Trophoblast cell (in vitro differentiated cells and primary cell): ENCODE data around the gene TRPM8.
"Not testable (repeated sequence)": the region's sequence is repeated elsewhere in the genome, so short reads cannot be mapped to it uniquely, and the experiment has no call there.

Experiments used
- DNase-seq, 2 donors: peaks; one replicate each; pipeline ENCODE4 v3.0.0-alpha.2; 2016
- H2AFZ ChIP-seq: 2 replicates; pipeline ENCODE4 v1.6.1; 2013; ENCODE audit warnings: low read length, moderate library complexity, mild to moderate bottlenecking; ENCODE audit not compliant: insufficient read depth, poor library complexity
- H2AK5ac ChIP-seq: 2 replicates; pipeline ENCODE4 v1.6.1; 2013; ENCODE audit warnings: mild to moderate bottlenecking, low read length
- H2BK120ac ChIP-seq: 2 replicates; pipeline ENCODE4 v1.6.1; 2013; ENCODE audit warnings: low read length, mild to moderate bottlenecking, moderate library complexity; ENCODE audit not compliant: insufficient read depth, poor library complexity
- H2BK12ac ChIP-seq: 2 replicates; pipeline ENCODE4 v1.6.1; 2013; ENCODE audit warnings: mild to moderate bottlenecking, low read length, moderate library complexity
- H2BK5ac ChIP-seq: 2 replicates; pipeline ENCODE4 v1.6.1; 2013; ENCODE audit warnings: low read length, low read depth, moderate library complexity, mild to moderate bottlenecking; ENCODE audit not compliant: poor library complexity
- H3K14ac ChIP-seq: 2 replicates; pipeline ENCODE4 v1.6.1; 2013; ENCODE audit warnings: mild to moderate bottlenecking, low read length
- H3K18ac ChIP-seq: 2 replicates; pipeline ENCODE4 v1.6.1; 2013; ENCODE audit warnings: mild to moderate bottlenecking, low read length
- H3K23ac ChIP-seq: 2 replicates; pipeline ENCODE4 v1.6.1; 2013; ENCODE audit warnings: low read length
- H3K27ac ChIP-seq: 2 replicates; pipeline ENCODE4 v1.5.1; 2013; ENCODE audit warnings: low read depth, mild to moderate bottlenecking, inconsistent platforms, low read length, moderate library complexity
- H3K27me3 ChIP-seq: 2 replicates; pipeline ENCODE4 v1.6.1; 2013; ENCODE audit warnings: inconsistent platforms, mild to moderate bottlenecking, low read length, moderate library complexity; ENCODE audit not compliant: insufficient read depth
- H3K36me3 ChIP-seq, 2 experiments: 1 replicate in 1 of 2; 2 replicates in 1 of 2; pipeline ENCODE4 v1.6.1; 2013; ENCODE audit warnings: low read length in 2 of 2, mild to moderate bottlenecking in 2 of 2, moderate library complexity in 1 of 2; ENCODE audit not compliant: insufficient read depth in 2 of 2, control insufficient read depth in 1 of 2
- H3K4ac ChIP-seq: 2 replicates; pipeline ENCODE4 v1.6.1; 2013; ENCODE audit warnings: low read depth, mild to moderate bottlenecking, low read length, moderate library complexity
- H3K4me1 ChIP-seq, 2 experiments: 1 replicate in 1 of 2; 2 replicates in 1 of 2; pipeline ENCODE4 v1.6.1; 2013; ENCODE audit warnings: low read length in 2 of 2, mild to moderate bottlenecking in 2 of 2, moderate library complexity in 1 of 2; ENCODE audit not compliant: insufficient read depth in 2 of 2, control insufficient read depth in 1 of 2
- H3K4me2 ChIP-seq: 2 replicates; pipeline ENCODE4 v1.6.1; 2013; ENCODE audit warnings: inconsistent platforms, mild to moderate bottlenecking, low read length, moderate library complexity
- H3K4me3 ChIP-seq: 2 replicates; pipeline ENCODE4 v1.5.1; 2013; ENCODE audit warnings: mild to moderate bottlenecking, low read depth, low read length, inconsistent platforms
- H3K79me1 ChIP-seq: one replicate; pipeline ENCODE4 v1.6.1; 2013; ENCODE audit warnings: low read length
- H3K79me2 ChIP-seq: 2 replicates; pipeline ENCODE4 v1.6.1; 2013; ENCODE audit warnings: low read length, mild to moderate bottlenecking; ENCODE audit not compliant: control insufficient read depth, insufficient read depth, poor library complexity
- H3K9ac ChIP-seq: 2 replicates; pipeline ENCODE4 v1.6.1; 2013; ENCODE audit warnings: mild to moderate bottlenecking, low read length
- H3K9me3 ChIP-seq: 2 replicates; pipeline ENCODE4 v1.6.1; 2013; ENCODE audit warnings: low read depth, mild to moderate bottlenecking, control low read depth, inconsistent platforms, low read length; ENCODE audit not compliant: insufficient read depth
- H4K12ac ChIP-seq: 2 replicates; pipeline ENCODE4 v1.6.1; 2013; ENCODE audit warnings: low read depth, mild to moderate bottlenecking, low read length, moderate library complexity
- H4K8ac ChIP-seq: 2 replicates; pipeline ENCODE4 v1.6.1; 2013; ENCODE audit warnings: low read depth, mild to moderate bottlenecking, low read length, moderate library complexity
- H4K91ac ChIP-seq: one replicate; pipeline ENCODE4 v1.6.1; 2013; ENCODE audit warnings: low read depth, mild to moderate bottlenecking, low read length, moderate library complexity
- WGBS: extraction: QIAGEN DNeasy Blood & Tissue Kit; methylation state at CpG from one replicate; pipeline ENCODE4 v1.1.7; 2013; ENCODE audit warnings: missing lambda C conversion rate; ENCODE audit not compliant: insufficient read length, insufficient coverage; ENCODE audit errors: extremely low coverage; 5-methylcytosine and 5-hydroxymethylcytosine counted together

The TRPM8 gene

DNA sequence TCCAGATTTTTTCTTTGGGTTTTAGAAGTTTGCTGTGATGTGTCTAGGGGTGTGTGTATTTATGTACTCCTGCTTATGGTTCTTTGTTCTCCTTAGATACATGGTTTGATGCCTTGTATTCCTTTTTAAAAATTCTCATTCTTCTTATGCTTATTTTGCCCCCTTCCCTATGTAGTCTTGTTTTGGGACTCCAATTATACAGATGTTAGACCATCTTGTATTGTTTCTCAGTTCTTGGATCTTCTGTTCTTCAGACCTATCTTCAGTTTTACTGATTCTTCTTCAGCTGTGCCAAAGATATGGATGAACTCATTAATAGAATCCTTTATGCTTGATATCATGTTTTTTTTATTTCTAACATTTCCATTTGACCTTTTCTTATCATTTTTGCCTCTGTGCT, 34.8 kb upstream of the TRPM8 start:
- Histone ChIP-seq H3K4me3 (no peak overlapping the region), H3K79me2 (no peaks in the 10 kb centered on the region), H3K9me3 (no peaks in the 10 kb centered on the region), H3K4me1 (no peaks in the 10 kb centered on the region), H3K23ac (no peak overlapping the region), H2BK120ac (no peak overlapping the region), H3K27ac (no peak overlapping the region), H2AK5ac (no peak overlapping the region), H3K14ac (no peak overlapping the region), H2BK5ac (no peak overlapping the region), H3K4ac (no peak overlapping the region), H4K8ac (no peak overlapping the region), H3K4me2 (no peak overlapping the region), H4K91ac (no peak overlapping the region), H4K12ac (no peak overlapping the region), H2BK12ac (no peak overlapping the region), H3K27me3 (no peaks in the 10 kb centered on the region), H3K18ac (no peak overlapping the region), H2AFZ (no peak overlapping the region), H3K79me1 (no peaks in the 10 kb centered on the region), H3K9ac (no peak overlapping the region), H3K36me3 (no peaks in the 10 kb centered on the region)
- no peak for DNase-seq

- no peak overlapping the region for H2BK5ac ChIP-seq
- H3K27me3 ChIP-seq = peaks cover 1% of the 10 kb centered on the region
- no peaks in the 10 kb centered on the region for H3K79me2 ChIP-seq
- H2BK12ac ChIP-seq = no peak overlapping the region
- H2AFZ ChIP-seq = no peak overlapping the region
- H3K4me2 ChIP-seq = no peak overlapping the region
- no peak overlapping the region for H2AK5ac ChIP-seq
- H3K36me3 ChIP-seq = no peaks in the 10 kb centered on the region
- H4K12ac ChIP-seq = no peak overlapping the region
- no peak overlapping the region for H2BK120ac ChIP-seq
- no peaks in the 10 kb centered on the region for H3K79me1 ChIP-seq
- no CpG with 5 or more reads among the region's 2 CpGs for WGBS
- DNase-seq = no peak
- no peak overlapping the region for H3K27ac ChIP-seq
- H3K4me1 ChIP-seq = no peaks in the 10 kb centered on the region
- H3K4me3 ChIP-seq = no peak overlapping the region
- no peak overlapping the region for H4K91ac ChIP-seq
- H3K23ac ChIP-seq = no peak overlapping the region
- no peak overlapping the region for H3K18ac ChIP-seq
- no peak overlapping the region for H4K8ac ChIP-seq
- H3K9me3 ChIP-seq = peaks cover 3% of the 10 kb centered on the region
- H3K14ac ChIP-seq = no peak overlapping the region
- H3K9ac ChIP-seq = no peak overlapping the region
- no peak overlapping the region for H3K4ac ChIP-seq
Measured at GRCh38 chr2:233892793-233893192, 24.4 kb upstream of the TRPM8 start.

- H3K79me2 ChIP-seq = not testable (repeated sequence)
Measured at GRCh38 chr2:233896253-233896652, 20.9 kb upstream of the TRPM8 start.

DNA sequence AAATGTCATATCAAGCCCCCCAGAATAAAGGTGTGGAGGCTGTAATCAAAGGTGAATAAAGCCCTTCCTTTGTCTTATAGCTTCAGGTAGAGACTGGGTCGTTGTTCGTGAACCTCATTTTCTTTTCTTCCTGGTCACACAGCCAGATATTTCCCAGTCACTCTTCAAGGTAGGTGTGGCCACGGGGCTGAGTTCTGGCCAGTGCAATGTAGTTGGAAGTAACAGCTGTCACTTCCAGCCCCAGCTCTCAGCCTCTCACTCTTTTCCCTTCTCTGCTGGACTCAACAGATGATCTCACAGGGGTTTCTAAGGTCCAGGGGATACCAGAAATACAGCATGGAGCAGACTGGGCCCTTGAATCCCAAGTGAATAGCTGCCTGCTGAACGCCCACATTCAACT, 15.8 kb upstream of the TRPM8 start:
- H2AFZ ChIP-seq = no peak overlapping the region
- no peak overlapping the region for H3K4ac ChIP-seq
- H3K23ac ChIP-seq = no peak overlapping the region
- no peaks in the 10 kb centered on the region for H3K79me2 ChIP-seq
- H2BK12ac ChIP-seq = no peak overlapping the region
- no peak overlapping the region for H3K14ac ChIP-seq
- peaks cover 2% of the 10 kb centered on the region for H3K9me3 ChIP-seq
- H3K9ac ChIP-seq = no peak overlapping the region
- no peaks in the 10 kb centered on the region for H3K4me1 ChIP-seq
- H4K91ac ChIP-seq = no peak overlapping the region
- H3K27me3 ChIP-seq = no peaks in the 10 kb centered on the region
- H3K4me3 ChIP-seq = no peak overlapping the region
- no peak overlapping the region for H3K27ac ChIP-seq
- H4K12ac ChIP-seq = no peak overlapping the region
- no peak overlapping the region for H2AK5ac ChIP-seq
- DNase-seq = no peak
- no peak overlapping the region for H4K8ac ChIP-seq
- H3K18ac ChIP-seq = no peak overlapping the region
- no peak overlapping the region for H2BK120ac ChIP-seq
- no peaks in the 10 kb centered on the region for H3K79me1 ChIP-seq
- H3K4me2 ChIP-seq = no peak overlapping the region
- no peak overlapping the region for H2BK5ac ChIP-seq
- WGBS = no CpG with 5 or more reads among the region's 4 CpGs
- H3K36me3 ChIP-seq = no peaks in the 10 kb centered on the region

More at GRCh38 chr2:233896253-233896652, 20.9 kb upstream of the TRPM8 start:
- not testable (repeated sequence) for DNase-seq, H2AK5ac ChIP-seq, H3K27me3 ChIP-seq, H3K4me1 ChIP-seq, H3K23ac ChIP-seq, H3K4me2 ChIP-seq, H4K12ac ChIP-seq, H2BK120ac ChIP-seq, H3K4ac ChIP-seq, H3K27ac ChIP-seq, H2AFZ ChIP-seq, H2BK5ac ChIP-seq, H3K9ac ChIP-seq, H3K18ac ChIP-seq, H3K9me3 ChIP-seq, H3K14ac ChIP-seq, H4K91ac ChIP-seq, H3K36me3 ChIP-seq, H3K4me3 ChIP-seq, H4K8ac ChIP-seq, H2BK12ac ChIP-seq, H3K79me1 ChIP-seq
- WGBS = no CpG with 5 or more reads among the region's 2 CpGs
